HL-60 (cell line): ENCODE data around the gene CCDC39.

Experiments
- GABPA ChIP-seq: IDR thresholded peaks from 2 replicates; pipeline ENCODE4 v1.6.1; 2012; ENCODE audit warnings: low read depth
- POLR2AphosphoS5 ChIP-seq: IDR thresholded peaks from 2 replicates; pipeline ENCODE4 v1.6.1; 2012; ENCODE audit warnings: low read depth
- SPI1 ChIP-seq: IDR thresholded peaks from 2 replicates; pipeline ENCODE4 v1.6.1; 2012; ENCODE audit warnings: low read depth, mild to moderate bottlenecking, borderline replicate concordance
- TF ChIP-seq, protein P1 (sequence below): IDR thresholded peaks from one replicate; pipeline ENCODE4 v1.5.1; 2011; ENCODE audit warnings: low read length, control low read depth, inconsistent platforms; ENCODE audit not compliant: insufficient read depth
- TF ChIP-seq, protein P2 (sequence below): IDR thresholded peaks from 2 replicates; pipeline ENCODE4 v1.6.1; 2012; ENCODE audit warnings: low read depth; ENCODE audit not compliant: insufficient replicate concordance

DNA sequence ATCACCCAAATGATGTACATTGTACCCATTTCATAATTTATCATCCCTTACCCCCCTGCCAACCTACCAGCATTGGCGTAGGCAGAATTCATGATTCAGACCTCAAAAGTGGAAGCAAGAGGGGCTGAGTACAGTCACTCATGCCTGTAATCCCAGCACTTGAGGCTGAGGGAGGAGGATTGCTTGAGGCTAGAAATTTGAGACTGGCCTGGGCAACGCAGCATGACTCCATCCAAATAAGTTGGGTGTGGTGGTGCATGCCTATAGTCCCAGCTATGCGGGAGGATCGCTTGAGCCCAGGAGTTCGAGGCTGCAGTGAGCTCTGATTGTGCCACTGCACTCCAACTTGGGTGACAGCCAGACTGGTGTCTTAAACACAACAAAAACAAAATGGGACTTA is 66.9 kb downstream of the CCDC39 start:
- TF ChIP-seq, protein P1, sequence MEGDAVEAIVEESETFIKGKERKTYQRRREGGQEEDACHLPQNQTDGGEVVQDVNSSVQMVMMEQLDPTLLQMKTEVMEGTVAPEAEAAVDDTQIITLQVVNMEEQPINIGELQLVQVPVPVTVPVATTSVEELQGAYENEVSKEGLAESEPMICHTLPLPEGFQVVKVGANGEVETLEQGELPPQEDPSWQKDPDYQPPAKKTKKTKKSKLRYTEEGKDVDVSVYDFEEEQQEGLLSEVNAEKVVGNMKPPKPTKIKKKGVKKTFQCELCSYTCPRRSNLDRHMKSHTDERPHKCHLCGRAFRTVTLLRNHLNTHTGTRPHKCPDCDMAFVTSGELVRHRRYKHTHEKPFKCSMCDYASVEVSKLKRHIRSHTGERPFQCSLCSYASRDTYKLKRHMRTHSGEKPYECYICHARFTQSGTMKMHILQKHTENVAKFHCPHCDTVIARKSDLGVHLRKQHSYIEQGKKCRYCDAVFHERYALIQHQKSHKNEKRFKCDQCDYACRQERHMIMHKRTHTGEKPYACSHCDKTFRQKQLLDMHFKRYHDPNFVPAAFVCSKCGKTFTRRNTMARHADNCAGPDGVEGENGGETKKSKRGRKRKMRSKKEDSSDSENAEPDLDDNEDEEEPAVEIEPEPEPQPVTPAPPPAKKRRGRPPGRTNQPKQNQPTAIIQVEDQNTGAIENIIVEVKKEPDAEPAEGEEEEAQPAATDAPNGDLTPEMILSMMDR: no peak
- TF ChIP-seq, protein P2, sequence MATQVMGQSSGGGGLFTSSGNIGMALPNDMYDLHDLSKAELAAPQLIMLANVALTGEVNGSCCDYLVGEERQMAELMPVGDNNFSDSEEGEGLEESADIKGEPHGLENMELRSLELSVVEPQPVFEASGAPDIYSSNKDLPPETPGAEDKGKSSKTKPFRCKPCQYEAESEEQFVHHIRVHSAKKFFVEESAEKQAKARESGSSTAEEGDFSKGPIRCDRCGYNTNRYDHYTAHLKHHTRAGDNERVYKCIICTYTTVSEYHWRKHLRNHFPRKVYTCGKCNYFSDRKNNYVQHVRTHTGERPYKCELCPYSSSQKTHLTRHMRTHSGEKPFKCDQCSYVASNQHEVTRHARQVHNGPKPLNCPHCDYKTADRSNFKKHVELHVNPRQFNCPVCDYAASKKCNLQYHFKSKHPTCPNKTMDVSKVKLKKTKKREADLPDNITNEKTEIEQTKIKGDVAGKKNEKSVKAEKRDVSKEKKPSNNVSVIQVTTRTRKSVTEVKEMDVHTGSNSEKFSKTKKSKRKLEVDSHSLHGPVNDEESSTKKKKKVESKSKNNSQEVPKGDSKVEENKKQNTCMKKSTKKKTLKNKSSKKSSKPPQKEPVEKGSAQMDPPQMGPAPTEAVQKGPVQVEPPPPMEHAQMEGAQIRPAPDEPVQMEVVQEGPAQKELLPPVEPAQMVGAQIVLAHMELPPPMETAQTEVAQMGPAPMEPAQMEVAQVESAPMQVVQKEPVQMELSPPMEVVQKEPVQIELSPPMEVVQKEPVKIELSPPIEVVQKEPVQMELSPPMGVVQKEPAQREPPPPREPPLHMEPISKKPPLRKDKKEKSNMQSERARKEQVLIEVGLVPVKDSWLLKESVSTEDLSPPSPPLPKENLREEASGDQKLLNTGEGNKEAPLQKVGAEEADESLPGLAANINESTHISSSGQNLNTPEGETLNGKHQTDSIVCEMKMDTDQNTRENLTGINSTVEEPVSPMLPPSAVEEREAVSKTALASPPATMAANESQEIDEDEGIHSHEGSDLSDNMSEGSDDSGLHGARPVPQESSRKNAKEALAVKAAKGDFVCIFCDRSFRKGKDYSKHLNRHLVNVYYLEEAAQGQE: no peak
- TF ChIP-seq POLR2AphosphoS5: no peak
- no peak for TF ChIP-seq GABPA
- no peak for TF ChIP-seq SPI1
